HG03095 (cell line): ENCODE data around the gene TECTB.

ENCODE experiments used
- ATAC-seq: cut with Tn5 transposase; IDR thresholded peaks from one replicate; pipeline ENCODE4 v1.9.1; 2021; ENCODE audit warnings: moderate library complexity; ENCODE audit not compliant: unreplicated experiment

Gene TECTB

GRCh38 chr10:112345202-112345601, 62.0 kb downstream of the TECTB start:
- no peak for ATAC-seq

- ATAC-seq: no peak
Observed at GRCh38 chr10:112345743-112346142, 62.5 kb downstream of the TECTB start.

- no peak for ATAC-seq
Observed at GRCh38 chr10:112346774-112347173, 63.6 kb downstream of the TECTB start.

- no peak for ATAC-seq
Observed at GRCh38 chr10:112347709-112348671, 64.8 kb downstream of the TECTB start.

GRCh38 chr10:112348759-112349158, 65.6 kb downstream of the TECTB start:
- ATAC-seq: no peak

- no peak for ATAC-seq
Observed at GRCh38 chr10:112349521-112350085, 66.4 kb downstream of the TECTB start.

- ATAC-seq: no peak
Observed at GRCh38 chr10:112351146-112351545, 67.9 kb downstream of the TECTB start.

GRCh38 chr10:112352044-112352443, 68.8 kb downstream of the TECTB start:
- no peak for ATAC-seq

- no peak for ATAC-seq
Observed at GRCh38 chr10:112353046-112353445, 69.8 kb downstream of the TECTB start.
